ENCODE data around the gene TCTN3.
"Not testable (repeated sequence)": the region's sequence is repeated elsewhere in the genome, so short reads cannot be mapped to it uniquely, and the experiment has no call there.

The TCTN3 gene

GRCh38 chr10:95688648-95689047 lies 5.1 kb downstream of the TCTN3 start:
- DNase-seq (ENCODE audit: low spot score), result no peak

- no peak for DNase-seq (ENCODE audit: low spot score)
These were observed 9.8 kb downstream of the TCTN3 start for GRCh38 chr10:95683966-95684365.

- no peak for DNase-seq (ENCODE audit: low spot score)
These were observed 18.2 kb downstream of the TCTN3 start for GRCh38 chr10:95675403-95676116.

- no peak for DNase-seq (ENCODE audit: low spot score)
These were observed 19.1 kb downstream of the TCTN3 start for GRCh38 chr10:95674643-95675042.

GRCh38 chr10:95672641-95673040 lies 21.1 kb downstream of the TCTN3 start:
- DNase-seq (ENCODE audit: low spot score), result not testable (repeated sequence)

GRCh38 chr10:95664543-95664942 lies 29.2 kb downstream of the TCTN3 start:
- DNase-seq (ENCODE audit: low spot score), result no peak

- no peak for DNase-seq (ENCODE audit: low spot score)
These were observed 30.2 kb downstream of the TCTN3 start for GRCh38 chr10:95663496-95663895.

GRCh38 chr10:95661818-95662217 lies 31.9 kb downstream of the TCTN3 start:
- peak; percentile 42 for DNase-seq (ENCODE audit: low spot score)

GRCh38 chr10:95660283-95660682 lies 33.4 kb downstream of the TCTN3 start:
- DNase-seq (ENCODE audit: low spot score), result no peak

GRCh38 chr10:95657250-95657649 lies 36.5 kb downstream of the TCTN3 start:
- no peak for DNase-seq (ENCODE audit: low spot score)

- DNase-seq (ENCODE audit: low spot score), result peak; percentile 75
These were observed 37.2 kb downstream of the TCTN3 start, which contains the start of gene ALDH18A1 for GRCh38 chr10:95656291-95657164. TSS of gene ALDH18A1 (minus strand) at chr10:95656711. CDS start at chr10:95653377, 3,334 bp downstream.

- DNase-seq (ENCODE audit: low spot score), result no peak
These were observed 38.0 kb downstream of the TCTN3 start for GRCh38 chr10:95655571-95656290.

- DNase-seq (ENCODE audit: low spot score), result no peak
These were observed 39.8 kb downstream of the TCTN3 start for GRCh38 chr10:95653895-95654294.

- no peak for DNase-seq (ENCODE audit: low spot score)
These were observed 42.2 kb downstream of the TCTN3 start for GRCh38 chr10:95651346-95652060.

- no peak for DNase-seq (ENCODE audit: low spot score)
These were observed 43.5 kb downstream of the TCTN3 start for GRCh38 chr10:95650232-95650631.

GRCh38 chr10:95648138-95648537 lies 45.6 kb downstream of the TCTN3 start:
- DNase-seq (ENCODE audit: low spot score), result no peak

GRCh38 chr10:95646160-95646559 lies 47.6 kb downstream of the TCTN3 start:
- no peak for DNase-seq (ENCODE audit: low spot score)

- DNase-seq (ENCODE audit: low spot score), result no peak
These were observed 48.8 kb downstream of the TCTN3 start for GRCh38 chr10:95644901-95645300.

GRCh38 chr10:95640891-95641315 lies 52.8 kb downstream of the TCTN3 start:
- peak; percentile 52 for DNase-seq (ENCODE audit: low spot score)

- no peak for DNase-seq (ENCODE audit: low spot score)
These were observed 55.8 kb downstream of the TCTN3 start for GRCh38 chr10:95637911-95638310.

- no peak for DNase-seq (ENCODE audit: low spot score)
These were observed 56.6 kb downstream of the TCTN3 start for GRCh38 chr10:95637140-95637539.

GRCh38 chr10:95635319-95635733 lies 58.4 kb downstream of the TCTN3 start:
- peak; percentile 35 for DNase-seq (ENCODE audit: low spot score)
